ENCODE data around the gene GRAPL.
"Not testable (repeated sequence)": the region's sequence is repeated elsewhere in the genome, so short reads cannot be mapped to it uniquely, and the experiment has no call there.

Gene GRAPL

GRCh38 chr17:19127148-19127980, at the start of gene GRAPL:
Gene GRAPL (plus strand): TSS chr17:19127589. CDS start chr17:19127620, 31 bp downstream.
- H2AFZ ChIP-seq (ENCODE audit: low read length, unreplicated experiment); H3K36me3 ChIP-seq (ENCODE audit: insufficient read depth, low read length); H3K4me3 ChIP-seq (ENCODE audit: low read depth, low read length); H3K79me2 ChIP-seq (ENCODE audit: control insufficient read depth, insufficient read depth, low read length, unreplicated experiment); H3K4me1 ChIP-seq (ENCODE audit: control insufficient read depth, insufficient read depth, low read length, unreplicated experiment); H3K27ac ChIP-seq (ENCODE audit: low read depth, low read length); H3K27me3 ChIP-seq (ENCODE audit: insufficient read depth, low read length): not testable (repeated sequence)

- not testable (repeated sequence) for H3K4me1 ChIP-seq (ENCODE audit: control insufficient read depth, insufficient read depth, low read length, unreplicated experiment); H2AFZ ChIP-seq (ENCODE audit: low read length, unreplicated experiment); H3K36me3 ChIP-seq (ENCODE audit: insufficient read depth, low read length); H3K79me2 ChIP-seq (ENCODE audit: control insufficient read depth, insufficient read depth, low read length, unreplicated experiment); H3K27me3 ChIP-seq (ENCODE audit: insufficient read depth, low read length); H3K27ac ChIP-seq (ENCODE audit: low read depth, low read length); H3K4me3 ChIP-seq (ENCODE audit: low read depth, low read length)
Measured at GRCh38 chr17:19088804-19089685, 38.3 kb upstream of the GRAPL start.

- H3K27me3 ChIP-seq (ENCODE audit: insufficient read depth, low read length); H3K4me1 ChIP-seq (ENCODE audit: control insufficient read depth, insufficient read depth, low read length, unreplicated experiment); H2AFZ ChIP-seq (ENCODE audit: low read length, unreplicated experiment); H3K4me3 ChIP-seq (ENCODE audit: low read depth, low read length); H3K27ac ChIP-seq (ENCODE audit: low read depth, low read length); H3K36me3 ChIP-seq (ENCODE audit: insufficient read depth, low read length); H3K79me2 ChIP-seq (ENCODE audit: control insufficient read depth, insufficient read depth, low read length, unreplicated experiment): not testable (repeated sequence)
Measured at GRCh38 chr17:19090058-19090772, 37.2 kb upstream of the GRAPL start.

GRCh38 chr17:19092737-19093683, 34.4 kb upstream of the GRAPL start:
- not testable (repeated sequence) for H3K27me3 ChIP-seq (ENCODE audit: insufficient read depth, low read length); H3K4me3 ChIP-seq (ENCODE audit: low read depth, low read length); H2AFZ ChIP-seq (ENCODE audit: low read length, unreplicated experiment); H3K4me1 ChIP-seq (ENCODE audit: control insufficient read depth, insufficient read depth, low read length, unreplicated experiment); H3K79me2 ChIP-seq (ENCODE audit: control insufficient read depth, insufficient read depth, low read length, unreplicated experiment); H3K36me3 ChIP-seq (ENCODE audit: insufficient read depth, low read length); H3K27ac ChIP-seq (ENCODE audit: low read depth, low read length)

- H3K79me2 ChIP-seq (ENCODE audit: control insufficient read depth, insufficient read depth, low read length, unreplicated experiment); H3K36me3 ChIP-seq (ENCODE audit: insufficient read depth, low read length); H3K27ac ChIP-seq (ENCODE audit: low read depth, low read length); H3K4me3 ChIP-seq (ENCODE audit: low read depth, low read length); H3K27me3 ChIP-seq (ENCODE audit: insufficient read depth, low read length); H2AFZ ChIP-seq (ENCODE audit: low read length, unreplicated experiment); H3K4me1 ChIP-seq (ENCODE audit: control insufficient read depth, insufficient read depth, low read length, unreplicated experiment): not testable (repeated sequence)
Measured at GRCh38 chr17:19093684-19094438, 33.5 kb upstream of the GRAPL start.

GRCh38 chr17:19108517-19108916, 18.9 kb upstream of the GRAPL start:
- not testable (repeated sequence) for H3K36me3 ChIP-seq (ENCODE audit: insufficient read depth, low read length); H2AFZ ChIP-seq (ENCODE audit: low read length, unreplicated experiment); H3K4me1 ChIP-seq (ENCODE audit: control insufficient read depth, insufficient read depth, low read length, unreplicated experiment); H3K27me3 ChIP-seq (ENCODE audit: insufficient read depth, low read length); H3K79me2 ChIP-seq (ENCODE audit: control insufficient read depth, insufficient read depth, low read length, unreplicated experiment); H3K4me3 ChIP-seq (ENCODE audit: low read depth, low read length); H3K27ac ChIP-seq (ENCODE audit: low read depth, low read length)

GRCh38 chr17:19110189-19111097, 16.9 kb upstream of the GRAPL start:
- not testable (repeated sequence) for H2AFZ ChIP-seq (ENCODE audit: low read length, unreplicated experiment); H3K36me3 ChIP-seq (ENCODE audit: insufficient read depth, low read length); H3K27me3 ChIP-seq (ENCODE audit: insufficient read depth, low read length); H3K27ac ChIP-seq (ENCODE audit: low read depth, low read length); H3K4me1 ChIP-seq (ENCODE audit: control insufficient read depth, insufficient read depth, low read length, unreplicated experiment); H3K79me2 ChIP-seq (ENCODE audit: control insufficient read depth, insufficient read depth, low read length, unreplicated experiment)
- peak overlapping the region; percentile 70; the same call in 1 of the 2 replicates for H3K4me3 ChIP-seq (ENCODE audit: low read depth, low read length)

GRCh38 chr17:19111111-19111711, 16.2 kb upstream of the GRAPL start:
- H2AFZ ChIP-seq (ENCODE audit: low read length, unreplicated experiment); H3K4me1 ChIP-seq (ENCODE audit: control insufficient read depth, insufficient read depth, low read length, unreplicated experiment); H3K79me2 ChIP-seq (ENCODE audit: control insufficient read depth, insufficient read depth, low read length, unreplicated experiment); H3K27me3 ChIP-seq (ENCODE audit: insufficient read depth, low read length); H3K36me3 ChIP-seq (ENCODE audit: insufficient read depth, low read length): not testable (repeated sequence)
- Histone ChIP-seq H3K4me3 (ENCODE audit: low read depth, low read length) (peak overlapping the region; percentile 70), H3K27ac (ENCODE audit: low read depth, low read length) (0 out of 2 replicates have a peak overlapping the region, but pooled peaks have one; percentile 45)

All from ACC112 (cell line).